Measurements from ENCODE around the gene PDE4D.

GRCh38 chr5:59487068-59487686, 406.3 kb downstream of the PDE4D start:
- TF ChIP-seq CTCF (IDR thresholded peaks at IDR 0.05) = no peak
- no peak for TF ChIP-seq EP300 (IDR thresholded peaks at IDR 0.05)
- no peak for TF ChIP-seq POLR2A (IDR thresholded peaks at IDR 0.05)
